Measurements from ENCODE around the gene PES1.
A peak's percentile ranks its signal among the peaks of the same experiment; 100 is the strongest.

PES1 gene

GRCh38 chr22:30604723-30605122, 13.0 kb upstream of the PES1 start:
- in situ Hi-C loops (cut with HindIII; ENCODE audit: low sequenced_read_pairs): no loop called here
- no peak for TF ChIP-seq CTCF (IDR thresholded peaks at IDR 0.05; ENCODE audit: low read depth, low read length, missing control alignments)
- DNase-seq (ENCODE audit: low read depth): no peak

DNA sequence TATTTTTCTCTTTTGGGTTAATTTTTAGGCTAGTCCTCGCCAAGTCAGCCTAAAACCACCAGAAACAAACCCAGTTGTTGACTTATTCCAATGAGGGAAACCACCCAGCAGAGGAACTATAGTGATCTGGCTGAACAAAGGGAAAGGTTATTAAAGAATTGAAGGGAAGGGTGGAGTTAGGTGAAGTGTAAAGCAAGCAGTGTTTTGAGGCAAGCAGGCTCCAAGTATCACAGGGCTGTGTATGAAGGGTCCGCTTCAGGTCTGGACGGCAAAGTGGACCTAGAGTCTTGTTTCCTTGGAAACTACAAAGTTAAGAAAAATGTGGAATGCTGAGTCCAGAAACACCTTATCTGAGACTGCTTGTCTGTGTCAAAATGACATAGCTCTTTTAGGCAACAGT, 12.1 kb upstream of the PES1 start:
- no peak for TF ChIP-seq CTCF (IDR thresholded peaks at IDR 0.05; ENCODE audit: low read depth, low read length, missing control alignments)
- H3K4me3 ChIP-seq (ENCODE audit: low read depth, low read length): no peak overlapping the region
- in situ Hi-C loops (cut with HindIII; ENCODE audit: low sequenced_read_pairs): no loop called here
- DNase-seq (ENCODE audit: low read depth): no peak

More at GRCh38 chr22:30604723-30605122, 13.0 kb upstream of the PES1 start:
- no peak overlapping the region for H3K4me3 ChIP-seq (ENCODE audit: low read depth, low read length)

- peak; percentile 56 for TF ChIP-seq CTCF (IDR thresholded peaks at IDR 0.05; ENCODE audit: low read depth, low read length, missing control alignments)
- DNase-seq (ENCODE audit: low read depth): no peak
- in situ Hi-C loops (cut with HindIII; ENCODE audit: low sequenced_read_pairs): no loop called here
- H3K4me3 ChIP-seq (ENCODE audit: low read depth, low read length): no peak overlapping the region
Observed at GRCh38 chr22:30602049-30602448, 10.3 kb upstream of the PES1 start.

- no peak overlapping the region for H3K4me3 ChIP-seq (ENCODE audit: low read depth, low read length)
- no peak for TF ChIP-seq CTCF (IDR thresholded peaks at IDR 0.05; ENCODE audit: low read depth, low read length, missing control alignments)
- in situ Hi-C loops (cut with HindIII; ENCODE audit: low sequenced_read_pairs): no loop called here
- DNase-seq (ENCODE audit: low read depth): no peak
Observed at GRCh38 chr22:30601464-30601863, 9.8 kb upstream of the PES1 start.

DNA sequence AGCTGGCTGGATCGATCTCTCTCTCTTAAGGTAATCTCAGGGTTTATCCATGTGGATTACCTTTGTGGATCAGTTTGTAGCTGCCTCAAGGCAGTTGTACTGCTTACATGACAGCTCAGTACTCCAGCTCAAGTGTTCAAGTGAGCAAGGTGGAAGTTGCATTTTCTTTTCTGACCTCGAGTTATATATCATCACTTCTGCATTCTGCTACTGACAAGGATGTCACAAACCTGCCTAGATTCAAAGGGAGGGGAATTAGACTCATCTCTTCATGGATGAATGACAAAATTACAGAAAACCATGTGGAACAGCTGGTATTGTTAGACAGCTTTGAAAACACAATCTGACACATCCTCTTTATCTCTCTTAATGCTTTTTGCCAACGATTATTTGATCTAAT, 9.2 kb upstream of the PES1 start:
- in situ Hi-C loops (cut with HindIII; ENCODE audit: low sequenced_read_pairs): no loop called here

DNA sequence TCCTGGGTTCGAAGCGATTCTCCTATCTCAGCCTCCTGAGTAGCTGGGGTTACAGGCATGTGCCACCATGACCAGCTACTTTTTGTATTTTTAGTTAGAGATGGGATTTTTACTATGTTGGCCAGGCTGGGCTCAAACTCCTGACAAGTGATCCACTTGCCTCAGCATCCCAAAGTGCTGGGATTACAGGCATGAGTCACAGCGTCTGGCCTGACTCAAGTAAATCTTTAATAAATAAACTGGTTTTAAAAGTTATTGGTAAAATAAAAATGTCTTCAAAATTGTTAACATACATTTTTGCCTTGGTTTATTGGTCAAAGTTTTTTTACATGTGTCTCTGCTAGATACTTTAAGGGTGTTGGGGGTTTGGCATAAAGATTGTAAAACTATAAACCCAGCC, 7.3 kb upstream of the PES1 start:
- DNase-seq (ENCODE audit: low read depth): no peak
- no peak overlapping the region for H3K4me3 ChIP-seq (ENCODE audit: low read depth, low read length)
- TF ChIP-seq CTCF (IDR thresholded peaks at IDR 0.05; ENCODE audit: low read depth, low read length, missing control alignments): no peak
- in situ Hi-C loops (cut with HindIII; ENCODE audit: low sequenced_read_pairs): no loop called here

More for the DNA sequence above, 9.2 kb upstream of the PES1 start:
- DNase-seq (ENCODE audit: low read depth): no peak
- TF ChIP-seq CTCF (IDR thresholded peaks at IDR 0.05; ENCODE audit: low read depth, low read length, missing control alignments): no peak
- no peak overlapping the region for H3K4me3 ChIP-seq (ENCODE audit: low read depth, low read length)

DNA sequence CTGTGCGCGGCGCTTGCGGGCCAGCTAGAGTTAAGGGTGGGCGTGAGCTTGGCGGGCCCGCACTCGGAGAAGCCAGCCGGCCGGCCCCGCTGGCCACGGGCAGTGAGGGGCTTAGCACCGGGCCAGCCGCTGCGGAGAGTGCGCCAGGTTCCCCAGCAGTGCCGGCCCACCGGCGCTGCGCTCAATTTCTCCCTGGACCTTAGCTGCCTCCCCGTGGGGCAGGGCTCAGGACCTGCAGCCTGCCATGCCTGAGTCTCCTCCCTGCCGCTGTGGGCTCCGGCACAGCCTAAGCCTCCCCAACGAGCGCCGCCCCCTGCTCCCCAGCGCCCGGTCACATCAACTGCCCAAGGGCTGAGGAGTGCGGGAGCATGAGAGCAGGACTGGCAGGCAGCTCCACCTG, 5.2 kb upstream of the PES1 start:
- no peak for DNase-seq (ENCODE audit: low read depth)
- no peak for TF ChIP-seq CTCF (IDR thresholded peaks at IDR 0.05; ENCODE audit: low read depth, low read length, missing control alignments)
- no peak overlapping the region for H3K4me3 ChIP-seq (ENCODE audit: low read depth, low read length)
- in situ Hi-C loops (cut with HindIII; ENCODE audit: low sequenced_read_pairs): no loop called here
